KBM-7 (cell line): Measurements from ENCODE around the gene RAB31.
A peak's percentile ranks its signal among the peaks of the same experiment; 100 is the strongest.
"Not testable (repeated sequence)": the region's sequence is repeated elsewhere in the genome, so short reads cannot be mapped to it uniquely, and the experiment has no call there.

Experiments used
- DNase-seq: peaks from one replicate; pipeline ENCODE4 v3.0.0-alpha.2; 2015
- in situ Hi-C: fragments of 300-500 bp; cut with MboI; formaldehyde crosslinking; loops from 2 replicates; pipeline ENCODE4 v1.14.3; 2020; ENCODE audit warnings: low sequenced_read_pairs, low pct_unique_long_range_greater_than_20kb, mixed read lengths

RAB31 gene

GRCh38 chr18:9841752-9842151, 133.7 kb downstream of the RAB31 start:
- DNase-seq: no peak
- in situ Hi-C loops: no loop called here

GRCh38 chr18:9842448-9842847, 134.3 kb downstream of the RAB31 start:
- in situ Hi-C loops: no loop called here
- no peak for DNase-seq

- no peak for DNase-seq
- in situ Hi-C loops: no loop called here
These were observed 137.2 kb downstream of the RAB31 start for GRCh38 chr18:9845256-9845655.

GRCh38 chr18:9846162-9846925, 138.2 kb downstream of the RAB31 start:
- no peak for DNase-seq
- in situ Hi-C loops: no loop called here

GRCh38 chr18:9848170-9848879, 140.2 kb downstream of the RAB31 start:
- no peak for DNase-seq
- in situ Hi-C loops: no loop called here

GRCh38 chr18:9849407-9850283, 141.5 kb downstream of the RAB31 start:
- in situ Hi-C loops: no loop called here
- peak; percentile 74 for DNase-seq

- no peak for DNase-seq
- in situ Hi-C loops: no loop called here
These were observed 142.2 kb downstream of the RAB31 start for GRCh38 chr18:9850309-9850708.

- in situ Hi-C loops: no loop called here
- DNase-seq: no peak
These were observed 143.4 kb downstream of the RAB31 start for GRCh38 chr18:9851511-9851910.

GRCh38 chr18:9852266-9853081, 144.4 kb downstream of the RAB31 start:
- in situ Hi-C loops: no loop called here
- no peak for DNase-seq

- DNase-seq: no peak
- in situ Hi-C loops: no loop called here
These were observed 146.9 kb downstream of the RAB31 start for GRCh38 chr18:9854801-9855676.

- in situ Hi-C loops: no loop called here
- DNase-seq: no peak
These were observed 147.6 kb downstream of the RAB31 start for GRCh38 chr18:9855681-9856080.

GRCh38 chr18:9856092-9856491, 148.0 kb downstream of the RAB31 start:
- DNase-seq: peak; percentile 39
- in situ Hi-C loops: no loop called here

- in situ Hi-C loops, DNase-seq: not testable (repeated sequence)
These were observed 149.4 kb downstream of the RAB31 start for GRCh38 chr18:9857479-9857998.

GRCh38 chr18:9858642-9859041, 150.5 kb downstream of the RAB31 start:
- in situ Hi-C loops: no loop called here
- DNase-seq: no peak

GRCh38 chr18:9859232-9859631, 151.1 kb downstream of the RAB31 start:
- no peak for DNase-seq
- in situ Hi-C loops: no loop called here

GRCh38 chr18:9860682-9861081, 152.6 kb downstream of the RAB31 start:
- no peak for DNase-seq
- in situ Hi-C loops: no loop called here

- DNase-seq: no peak
- in situ Hi-C loops: no loop called here
These were observed 153.1 kb downstream of the RAB31 start for GRCh38 chr18:9861157-9861556.

- in situ Hi-C loops: no loop called here
- no peak for DNase-seq
These were observed 153.8 kb downstream of the RAB31 start for GRCh38 chr18:9861933-9862332.
